Fibroblast of pulmonary artery (primary cell): ENCODE data around the gene CGRRF1.

Experiments
- DNase-seq: peaks from one replicate; pipeline ENCODE4 v3.0.0-alpha.2; 2010; ENCODE audit warnings: low read depth
- H3K4me3 ChIP-seq: replicated peaks from 2 replicates; pipeline ENCODE4 v1.5.1; 2011; ENCODE audit warnings: low read depth, mild to moderate bottlenecking, control low read depth, low read length, moderate library complexity
- CTCF ChIP-seq: IDR thresholded peaks from 2 replicates; pipeline ENCODE4 v1.5.1; 2011; ENCODE audit warnings: mild to moderate bottlenecking, control low read depth, low read length, inconsistent platforms; ENCODE audit errors: missing control alignments

The CGRRF1 gene

GRCh38 chr14:54489731-54490444 lies 19.8 kb upstream of the CGRRF1 start:
- no peak for DNase-seq
- no peak for TF ChIP-seq CTCF

GRCh38 chr14:54490445-54491175 lies 19.1 kb upstream of the CGRRF1 start:
- H3K4me3 ChIP-seq: no peak overlapping the region
- no peak for DNase-seq
- TF ChIP-seq CTCF: no peak

More at GRCh38 chr14:54489731-54490444, 19.8 kb upstream of the CGRRF1 start:
- H3K4me3 ChIP-seq: no peak overlapping the region

GRCh38 chr14:54493293-54493692 lies 16.4 kb upstream of the CGRRF1 start:
- DNase-seq: no peak
- no peak for TF ChIP-seq CTCF
- H3K4me3 ChIP-seq: no peak overlapping the region

- no peak for TF ChIP-seq CTCF
- DNase-seq: no peak
- no peak overlapping the region for H3K4me3 ChIP-seq
These were observed 12.5 kb upstream of the CGRRF1 start for GRCh38 chr14:54497224-54497623.

- TF ChIP-seq CTCF: no peak
- no peak for DNase-seq
- H3K4me3 ChIP-seq: no peak overlapping the region
These were observed 11.6 kb upstream of the CGRRF1 start for GRCh38 chr14:54498095-54498531.

GRCh38 chr14:54498579-54498978 lies 11.1 kb upstream of the CGRRF1 start:
- DNase-seq: no peak
- no peak for TF ChIP-seq CTCF
- H3K4me3 ChIP-seq: no peak overlapping the region
